ENCODE data around the gene GOLGA6L24. TPM values are rescaled to one million over a fixed set of nuclear protein-coding genes. Genes with fewer than 3 reads are reported as not detected.
A peak's percentile ranks its signal among the peaks of the same experiment; 100 is the strongest.
"Not testable (repeated sequence)": the region's sequence is repeated elsewhere in the genome, so short reads cannot be mapped to it uniquely, and the experiment has no call there.

GOLGA6L24 gene
- total RNA-seq, 1 experiment from 2014 or later, result not detected

DNA sequence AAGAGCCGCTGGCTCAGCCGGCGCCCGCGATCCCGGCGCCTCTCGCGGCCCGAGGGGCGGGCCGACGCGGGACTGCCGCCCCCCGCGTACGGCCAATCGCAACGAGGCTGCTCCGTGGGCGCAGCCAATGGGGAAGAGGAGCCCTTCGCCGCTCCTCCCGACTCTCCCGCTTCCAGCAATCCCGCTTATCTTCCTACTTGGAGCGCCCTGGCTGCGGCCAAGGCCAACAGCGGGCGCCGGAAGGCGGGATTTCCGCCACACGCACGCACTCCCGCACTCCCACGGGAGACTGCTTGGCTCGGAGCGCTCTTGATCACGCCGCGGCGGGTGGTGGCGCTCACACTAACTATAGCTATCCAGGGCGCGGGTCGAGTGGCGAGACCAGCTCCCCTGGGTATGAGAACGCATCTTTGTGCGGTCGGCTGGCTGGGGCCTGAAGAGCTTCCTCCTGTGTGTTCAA is 35.7 kb downstream of the GOLGA6L24 start, which contains the start of gene HERC2:
Gene HERC2 (minus strand): TSS at position 51 of the 460 bp plus-strand sequence. CDS start 746 bp downstream, outside the sequence.
- DNase-seq; intact Hi-C loops (cut with micrococcal nuclease; ENCODE audit: unreplicated experiment); H3K4me1 Mint-ChIP-seq (ENCODE audit: low read depth, unreplicated experiment); H3K27me3 Mint-ChIP-seq (ENCODE audit: insufficient read depth, unreplicated experiment); H3K27me3 ChIP-seq (replicated peaks; ENCODE audit: control insufficient read depth, insufficient read depth, low read length); H3K9me3 ChIP-seq; CTCF ChIA-PET; H3K36me3 ChIP-seq (ENCODE audit: control insufficient read depth, insufficient read depth, low read length); H3K4me1 ChIP-seq; H3K9me3 Mint-ChIP-seq (ENCODE audit: unreplicated experiment); BruUV-seq (replicated peaks); POLR2A ChIA-PET: not testable (repeated sequence)
- H3K36me3 Mint-ChIP-seq (ENCODE audit: insufficient read depth, unreplicated experiment), result peaks cover 13% of the 10 kb centered on the region
- peak within 1 kb of the TSS; percentile 35 for H3K4me3 ChIP-seq (ENCODE audit: low read depth, low read length)
- peak within 1 kb of the TSS; percentile 66 for H3K27ac Mint-ChIP-seq (ENCODE audit: unreplicated experiment)
- H3K4me3 Mint-ChIP-seq (ENCODE audit: unreplicated experiment), result peak within 1 kb of the TSS; percentile 83

DNA sequence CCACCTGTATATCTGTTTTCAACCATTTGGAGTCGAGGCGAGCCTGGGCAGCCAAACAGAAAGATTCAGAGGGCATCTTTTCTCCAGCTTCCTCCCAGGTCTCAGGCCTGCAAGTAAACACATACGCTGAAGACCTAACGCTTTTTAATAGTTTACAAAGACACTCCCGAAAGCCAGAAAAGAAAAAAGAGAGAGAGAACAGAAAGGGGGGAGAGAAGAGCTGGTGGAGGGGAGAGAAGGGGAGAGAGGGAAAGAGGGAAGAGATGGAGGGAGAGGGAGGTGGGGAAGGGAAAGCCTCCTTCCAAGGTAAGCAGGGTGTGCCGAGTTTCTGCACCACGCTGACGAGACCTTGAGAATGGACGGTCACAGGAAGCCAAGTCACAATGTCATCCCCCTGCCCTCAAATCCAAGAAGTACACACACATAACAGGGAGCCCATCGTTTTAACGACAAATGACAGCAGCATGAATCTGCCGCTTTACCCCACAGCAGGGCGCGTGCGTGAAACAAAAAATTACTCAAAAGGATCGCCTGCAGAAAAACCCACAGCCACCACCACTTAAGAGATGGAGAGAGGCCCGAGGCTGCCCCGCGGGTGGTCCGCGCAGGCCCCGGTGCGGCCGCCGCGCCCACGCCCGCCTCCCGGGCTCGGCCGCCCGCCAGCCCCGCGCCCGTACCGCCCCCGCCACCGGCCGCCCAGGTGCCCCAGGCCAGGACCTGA is 36.4 kb downstream of the GOLGA6L24 start:
- POLR2A ChIA-PET, CTCF ChIA-PET: not testable (repeated sequence)
- peak overlapping the region; percentile 83 for H3K4me3 Mint-ChIP-seq (ENCODE audit: unreplicated experiment)

DNA sequence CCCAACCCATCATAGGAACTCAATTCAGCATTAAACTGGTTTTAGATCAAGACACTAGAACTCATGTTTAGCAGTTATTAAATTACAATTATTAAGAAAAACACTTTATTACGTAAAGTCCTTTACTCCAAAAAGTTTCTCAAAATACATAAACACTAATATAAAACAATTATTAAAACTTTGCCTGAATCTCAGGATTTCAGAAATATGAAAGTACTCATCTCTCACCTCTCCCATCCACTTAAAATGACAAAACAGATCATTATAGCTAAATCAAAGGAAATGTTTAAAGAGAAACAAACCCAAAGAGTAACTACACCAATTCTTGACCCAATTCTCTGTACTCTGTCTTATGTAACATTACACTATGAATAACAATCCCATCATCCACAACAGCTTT is 38.2 kb downstream of the GOLGA6L24 start:
- POLR2A ChIA-PET; H3K36me3 ChIP-seq (ENCODE audit: control insufficient read depth, insufficient read depth, low read length); H3K4me1 ChIP-seq; H3K4me1 Mint-ChIP-seq (ENCODE audit: low read depth, unreplicated experiment); H3K4me3 ChIP-seq (ENCODE audit: low read depth, low read length); DNase-seq; H3K27ac Mint-ChIP-seq (ENCODE audit: unreplicated experiment); CTCF ChIA-PET; H3K27me3 Mint-ChIP-seq (ENCODE audit: insufficient read depth, unreplicated experiment); H3K9me3 Mint-ChIP-seq (ENCODE audit: unreplicated experiment); H3K9me3 ChIP-seq; BruUV-seq (replicated peaks); intact Hi-C loops (cut with micrococcal nuclease; ENCODE audit: unreplicated experiment); H3K27me3 ChIP-seq (replicated peaks; ENCODE audit: control insufficient read depth, insufficient read depth, low read length): not testable (repeated sequence)
- H3K4me3 Mint-ChIP-seq (ENCODE audit: unreplicated experiment), result peak overlapping the region; percentile 83
- peaks cover 35% of the 10 kb centered on the region for H3K36me3 Mint-ChIP-seq (ENCODE audit: insufficient read depth, unreplicated experiment)

More for the DNA sequence above, 36.4 kb downstream of the GOLGA6L24 start:
- H3K27me3 Mint-ChIP-seq (ENCODE audit: insufficient read depth, unreplicated experiment); intact Hi-C loops (cut with micrococcal nuclease; ENCODE audit: unreplicated experiment); H3K9me3 ChIP-seq; H3K36me3 ChIP-seq (ENCODE audit: control insufficient read depth, insufficient read depth, low read length); H3K27me3 ChIP-seq (replicated peaks; ENCODE audit: control insufficient read depth, insufficient read depth, low read length); H3K9me3 Mint-ChIP-seq (ENCODE audit: unreplicated experiment); H3K4me1 ChIP-seq; H3K4me1 Mint-ChIP-seq (ENCODE audit: low read depth, unreplicated experiment); DNase-seq; BruUV-seq (replicated peaks): not testable (repeated sequence)
- H3K4me3 ChIP-seq (ENCODE audit: low read depth, low read length), result peak overlapping the region; percentile 35
- H3K27ac Mint-ChIP-seq (ENCODE audit: unreplicated experiment), result peak overlapping the region; percentile 66
- H3K36me3 Mint-ChIP-seq (ENCODE audit: insufficient read depth, unreplicated experiment), result peaks cover 20% of the 10 kb centered on the region

DNA sequence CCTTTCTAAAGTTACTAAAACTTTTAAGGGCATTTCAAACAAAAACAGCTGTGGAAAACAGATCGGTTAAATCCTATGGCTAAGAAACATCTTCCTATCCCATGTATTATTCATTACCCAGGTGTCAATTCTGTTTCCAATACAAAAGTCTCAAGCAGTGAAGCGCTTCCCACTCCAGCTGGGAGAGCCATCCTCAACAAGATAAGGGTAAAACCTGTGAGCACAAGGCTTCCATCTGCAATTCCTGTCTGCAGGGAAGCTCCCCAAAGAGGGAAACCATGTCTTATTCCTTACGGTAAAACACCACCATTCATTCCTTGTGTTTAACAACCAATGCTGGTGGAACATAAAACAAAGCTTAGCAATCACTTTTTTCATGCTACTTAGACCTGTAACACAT is 39.1 kb downstream of the GOLGA6L24 start:
- CTCF ChIA-PET; H3K9me3 ChIP-seq; H3K27me3 ChIP-seq (replicated peaks; ENCODE audit: control insufficient read depth, insufficient read depth, low read length); H3K4me1 ChIP-seq; H3K27ac Mint-ChIP-seq (ENCODE audit: unreplicated experiment); intact Hi-C loops (cut with micrococcal nuclease; ENCODE audit: unreplicated experiment); H3K36me3 ChIP-seq (ENCODE audit: control insufficient read depth, insufficient read depth, low read length); POLR2A ChIA-PET; H3K4me3 Mint-ChIP-seq (ENCODE audit: unreplicated experiment); H3K4me3 ChIP-seq (ENCODE audit: low read depth, low read length); H3K9me3 Mint-ChIP-seq (ENCODE audit: unreplicated experiment); DNase-seq; BruUV-seq (replicated peaks); H3K27me3 Mint-ChIP-seq (ENCODE audit: insufficient read depth, unreplicated experiment); H3K4me1 Mint-ChIP-seq (ENCODE audit: low read depth, unreplicated experiment): not testable (repeated sequence)
- peaks cover 36% of the 10 kb centered on the region for H3K36me3 Mint-ChIP-seq (ENCODE audit: insufficient read depth, unreplicated experiment)

DNA sequence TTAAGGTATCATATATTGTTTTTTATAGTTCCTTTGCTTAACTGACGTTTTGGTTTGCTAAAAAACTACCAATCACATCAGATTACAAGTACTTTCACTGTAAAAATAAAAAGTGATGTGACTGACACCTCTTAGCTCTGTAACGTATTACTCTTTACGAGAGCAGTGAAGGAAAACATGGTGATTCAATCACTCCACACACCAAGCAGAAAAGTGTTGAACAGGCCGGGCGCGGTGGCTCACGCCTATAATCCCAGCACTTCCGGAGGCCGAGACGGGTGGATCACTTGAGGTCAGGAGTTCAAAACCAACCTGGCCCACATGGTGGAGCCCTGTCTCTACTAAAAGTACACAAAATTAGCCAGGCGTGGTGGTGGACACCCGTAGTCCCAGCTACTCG is 39.8 kb downstream of the GOLGA6L24 start:
- H3K4me1 ChIP-seq; POLR2A ChIA-PET; BruUV-seq (replicated peaks); DNase-seq; H3K9me3 ChIP-seq; H3K4me1 Mint-ChIP-seq (ENCODE audit: low read depth, unreplicated experiment); H3K4me3 Mint-ChIP-seq (ENCODE audit: unreplicated experiment); intact Hi-C loops (cut with micrococcal nuclease; ENCODE audit: unreplicated experiment); H3K9me3 Mint-ChIP-seq (ENCODE audit: unreplicated experiment); H3K4me3 ChIP-seq (ENCODE audit: low read depth, low read length); H3K27me3 Mint-ChIP-seq (ENCODE audit: insufficient read depth, unreplicated experiment); H3K27ac Mint-ChIP-seq (ENCODE audit: unreplicated experiment); CTCF ChIA-PET; H3K27me3 ChIP-seq (replicated peaks; ENCODE audit: control insufficient read depth, insufficient read depth, low read length); H3K36me3 ChIP-seq (ENCODE audit: control insufficient read depth, insufficient read depth, low read length): not testable (repeated sequence)
- peaks cover 36% of the 10 kb centered on the region for H3K36me3 Mint-ChIP-seq (ENCODE audit: insufficient read depth, unreplicated experiment)

DNA sequence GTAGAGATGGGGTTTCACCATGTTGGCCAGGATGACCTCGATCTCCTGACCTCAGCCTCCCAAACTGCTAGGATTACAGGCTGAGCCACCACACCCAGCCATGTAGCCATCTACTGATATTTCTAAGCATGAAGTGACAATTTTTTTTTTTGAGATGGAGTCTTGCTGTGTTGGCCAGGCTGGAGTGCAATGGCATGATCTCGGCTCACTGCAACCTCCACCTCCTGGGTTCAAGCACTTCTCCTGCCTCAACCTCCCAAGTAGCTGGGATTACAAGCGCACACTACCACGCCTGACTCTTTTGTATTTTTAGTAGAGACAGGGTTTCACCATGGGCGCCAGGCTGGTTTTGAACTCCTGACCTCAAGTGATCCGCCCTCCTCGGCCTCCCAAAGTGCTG is 40.9 kb downstream of the GOLGA6L24 start:
- H3K4me1 Mint-ChIP-seq (ENCODE audit: low read depth, unreplicated experiment); H3K27ac Mint-ChIP-seq (ENCODE audit: unreplicated experiment); POLR2A ChIA-PET; H3K9me3 Mint-ChIP-seq (ENCODE audit: unreplicated experiment); CTCF ChIA-PET; H3K27me3 ChIP-seq (replicated peaks; ENCODE audit: control insufficient read depth, insufficient read depth, low read length); H3K27me3 Mint-ChIP-seq (ENCODE audit: insufficient read depth, unreplicated experiment); DNase-seq; intact Hi-C loops (cut with micrococcal nuclease; ENCODE audit: unreplicated experiment); H3K36me3 ChIP-seq (ENCODE audit: control insufficient read depth, insufficient read depth, low read length); BruUV-seq (replicated peaks); H3K4me1 ChIP-seq; H3K9me3 ChIP-seq; H3K4me3 ChIP-seq (ENCODE audit: low read depth, low read length); H3K4me3 Mint-ChIP-seq (ENCODE audit: unreplicated experiment): not testable (repeated sequence)
- H3K36me3 Mint-ChIP-seq (ENCODE audit: insufficient read depth, unreplicated experiment), result peaks cover 36% of the 10 kb centered on the region

DNA sequence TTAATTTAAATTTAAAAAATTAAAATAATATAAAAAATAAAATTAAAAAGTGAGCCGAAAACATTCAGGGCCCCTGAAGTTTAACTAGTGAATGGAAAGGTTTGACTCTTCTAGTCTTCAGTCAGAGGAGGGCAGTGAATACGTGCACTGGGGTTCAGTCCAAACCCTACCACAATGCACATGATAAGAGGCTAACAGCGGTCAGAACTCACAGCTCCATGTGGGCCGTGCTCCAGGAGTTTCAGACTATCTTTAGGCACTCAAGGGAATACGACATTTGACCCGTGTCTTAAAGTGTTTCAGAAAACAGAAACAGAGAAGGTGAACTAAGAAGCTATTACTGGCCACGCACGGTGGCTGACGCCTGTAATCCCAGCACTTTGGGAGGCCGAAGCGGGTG is 47.4 kb downstream of the GOLGA6L24 start:
- H3K27me3 Mint-ChIP-seq (ENCODE audit: insufficient read depth, unreplicated experiment); POLR2A ChIA-PET: not testable (repeated sequence)
- H3K9me3 Mint-ChIP-seq (ENCODE audit: unreplicated experiment), result peaks cover 25% of the 10 kb centered on the region

More for the DNA sequence above, 47.4 kb downstream of the GOLGA6L24 start:
- BruUV-seq (replicated peaks); DNase-seq; H3K36me3 ChIP-seq (ENCODE audit: control insufficient read depth, insufficient read depth, low read length); H3K4me3 ChIP-seq (ENCODE audit: low read depth, low read length); H3K9me3 ChIP-seq; H3K27ac Mint-ChIP-seq (ENCODE audit: unreplicated experiment); H3K4me1 ChIP-seq; intact Hi-C loops (cut with micrococcal nuclease; ENCODE audit: unreplicated experiment); CTCF ChIA-PET; H3K4me1 Mint-ChIP-seq (ENCODE audit: low read depth, unreplicated experiment); H3K27me3 ChIP-seq (replicated peaks; ENCODE audit: control insufficient read depth, insufficient read depth, low read length); H3K4me3 Mint-ChIP-seq (ENCODE audit: unreplicated experiment): not testable (repeated sequence)
- peaks cover 67% of the 10 kb centered on the region for H3K36me3 Mint-ChIP-seq (ENCODE audit: insufficient read depth, unreplicated experiment)

All from Caco-2 (cell line).